GM23338 (cell line): ENCODE data around the gene FXYD6. TPM values are rescaled to one million over a fixed set of nuclear protein-coding genes. Genes with fewer than 3 reads are reported as not detected.

Experiments
- ATAC-seq: fragments of 200-7000 bp; cut with Tn5 transposase; 3 replicates; pipeline ENCODE4 v1.9.1; 2020
- DNase-seq: peaks from one replicate; pipeline ENCODE4 v3.0.0-alpha.2; 2015; ENCODE audit warnings: low spot score
- H2AFZ ChIP-seq: fragments of 200-600 bp; sonication (generic); 2 replicates; pipeline ENCODE4 v1.8.0; 2016; ENCODE audit warnings: antibody characterized with exemption, mild to moderate bottlenecking, moderate library complexity
- H3F3A ChIP-seq: fragments of 200-600 bp; sonication (generic); replicated peaks from 2 replicates; pipeline ENCODE4 v1.8.0; 2017; ENCODE audit warnings: antibody characterized with exemption, mixed run types, low read depth
- H3K27ac ChIP-seq: fragments of 200-600 bp; sonication (generic); 2 replicates; pipeline ENCODE4 v1.6.1; 2016; ENCODE audit warnings: low read depth
- H3K27me3 ChIP-seq: fragments of 200-600 bp; sonication (generic); 2 replicates; pipeline ENCODE4 v1.8.0; 2016; ENCODE audit warnings: mild to moderate bottlenecking, mixed run types, moderate library complexity; ENCODE audit not compliant: insufficient read depth
- H3K36me3 ChIP-seq: fragments of 200-600 bp; sonication (generic); 2 replicates; pipeline ENCODE4 v1.8.0; 2016; ENCODE audit warnings: mild to moderate bottlenecking; ENCODE audit not compliant: insufficient read depth
- H3K4me1 ChIP-seq: fragments of 200-600 bp; sonication (generic); 2 replicates; pipeline ENCODE4 v1.8.0; 2016; ENCODE audit warnings: mild to moderate bottlenecking, moderate library complexity; ENCODE audit not compliant: insufficient read depth
- H3K4me2 ChIP-seq: fragments of 200-600 bp; sonication (generic); 2 replicates; pipeline ENCODE4 v1.7.1; 2017; ENCODE audit warnings: mixed run types
- H3K4me3 ChIP-seq: fragments of 200-600 bp; sonication (generic); 2 replicates; pipeline ENCODE4 v1.6.1; 2016; ENCODE audit warnings: mixed run types
- H3K79me2 ChIP-seq: fragments of 200-600 bp; sonication (generic); replicated peaks from 2 replicates; pipeline ENCODE4 v1.8.0; 2017; ENCODE audit warnings: mild to moderate bottlenecking; ENCODE audit not compliant: insufficient read depth
- H3K9me2 ChIP-seq: fragments of 200-600 bp; sonication (generic); 2 replicates; pipeline ENCODE4 v1.8.0; 2017; ENCODE audit not compliant: insufficient read depth
- H4K20me1 ChIP-seq: fragments of 200-600 bp; sonication (generic); replicated peaks from 2 replicates; pipeline ENCODE4 v1.8.0; 2017; ENCODE audit warnings: mild to moderate bottlenecking; ENCODE audit not compliant: insufficient read depth
- H3K27ac Mint-ChIP-seq: 2 replicates; pipeline ENCODE4 v1.8.0; 2020; ENCODE audit warnings: inconsistent platforms, mild to moderate bottlenecking, moderate library complexity, mixed read lengths
- H3K27me3 Mint-ChIP-seq: 3 replicates; pipeline ENCODE4 v1.8.0; 2022; ENCODE audit warnings: low read depth, mild to moderate bottlenecking, moderate library complexity, mixed read lengths, inconsistent platforms; ENCODE audit not compliant: insufficient read depth, poor library complexity
- H3K36me3 Mint-ChIP-seq: 3 replicates; pipeline ENCODE4 v1.8.0; 2021; ENCODE audit warnings: low read depth, mild to moderate bottlenecking, inconsistent platforms, moderate library complexity, mixed read lengths
- H3K4me1 Mint-ChIP-seq: 3 replicates; pipeline ENCODE4 v1.8.0; 2020; ENCODE audit warnings: mild to moderate bottlenecking, inconsistent platforms, mixed read lengths
- H3K4me3 Mint-ChIP-seq: 3 replicates; pipeline ENCODE4 v1.8.0; 2021; ENCODE audit warnings: moderate library complexity, mild to moderate bottlenecking, inconsistent platforms, mixed read lengths
- H3K9me3 Mint-ChIP-seq: 3 replicates; pipeline ENCODE4 v1.8.0; 2020; ENCODE audit warnings: moderate library complexity, mild to moderate bottlenecking, inconsistent platforms, mixed read lengths
- CREB1 ChIP-seq: fragments of 250-450 bp; sonication (Bioruptor Pico); IDR thresholded peaks from 2 replicates; pipeline ENCODE4 v1.5.0; 2020; ENCODE audit warnings: low read depth, mild to moderate bottlenecking, moderate library complexity
- EZH2 ChIP-seq: fragments of 200-600 bp; sonication (generic); IDR thresholded peaks from one replicate; pipeline ENCODE4 v1.8.0; 2017; ENCODE audit warnings: antibody characterized with exemption, mild to moderate bottlenecking, low read depth; ENCODE audit not compliant: unreplicated experiment
- EZH2phosphoT487 ChIP-seq: fragments of 200-600 bp; sonication (generic); IDR thresholded peaks from one replicate; pipeline ENCODE4 v1.8.1; 2018; ENCODE audit warnings: antibody characterized with exemption; ENCODE audit not compliant: unreplicated experiment
- JUNB ChIP-seq: IDR thresholded peaks from one replicate; pipeline ENCODE4 v1.6.1; 2016; ENCODE audit warnings: antibody characterized with exemption; ENCODE audit not compliant: unreplicated experiment
- NANOG ChIP-seq: IDR thresholded peaks from 2 replicates; pipeline ENCODE4 v1.6.1; 2016; ENCODE audit warnings: antibody characterized with exemption, borderline replicate concordance
- POLR2AphosphoS5 ChIP-seq: IDR thresholded peaks from 2 replicates; pipeline ENCODE4 v1.6.1; 2016; ENCODE audit warnings: antibody characterized with exemption, low read depth
- STAT1 ChIP-seq: IDR thresholded peaks from one replicate; pipeline ENCODE4 v1.6.1; 2016; ENCODE audit warnings: antibody characterized with exemption; ENCODE audit not compliant: unreplicated experiment
- ZNF114 ChIP-seq: fragments of 250-450 bp; sonication (Bioruptor Pico); IDR thresholded peaks from 2 replicates; pipeline ENCODE4 v1.5.0; 2020; ENCODE audit warnings: mild to moderate bottlenecking, moderate library complexity
- ZNF331 ChIP-seq: fragments of 250-450 bp; sonication (Bioruptor Pico); IDR thresholded peaks from 2 replicates; pipeline ENCODE4 v1.5.0; 2020; ENCODE audit warnings: low read depth, mild to moderate bottlenecking, moderate library complexity
- ZNF462 ChIP-seq: fragments of 250-450 bp; sonication (Bioruptor Pico); IDR thresholded peaks from 2 replicates; pipeline ENCODE4 v1.5.0; 2020; ENCODE audit warnings: mild to moderate bottlenecking, moderate library complexity
- polyA plus RNA-seq: library from polyadenylated mRNA; unstranded; fragments of >200 nt; fragmentation: Nextera tagmentation; extraction: Ambion mirVana; gene quantifications from 2 replicates; pipeline ENCODE4 v1.2.1, GENCODE V29; 2016
- total RNA-seq: library from RNA; depleted of rRNA; stranded (reverse); fragments of >200 nt; shearing (Covaris generic); gene quantifications from 2 replicates; pipeline ENCODE4 v1.2.3, GENCODE V29; 2014
- TF ChIP-seq, protein P1 (sequence below), 2 experiments: fragments of 200-600 bp in 1 of 2; sonication (generic) in 1 of 2; conservative IDR thresholded peaks; 2 replicates each; pipeline versions ENCODE4 v1.5.1 to v1.6.1; 2016 to 2017; ENCODE audit warnings: antibody characterized with exemption in 2 of 2, low read depth in 2 of 2, mild to moderate bottlenecking in 2 of 2, moderate library complexity in 1 of 2
- TF ChIP-seq, protein P2 (sequence below): IDR thresholded peaks from 2 replicates; pipeline ENCODE4 v1.6.1; 2016; ENCODE audit warnings: antibody characterized with exemption
- TF ChIP-seq, protein P3 (sequence below): IDR thresholded peaks from one replicate; pipeline ENCODE4 v1.6.1; 2018; ENCODE audit warnings: antibody characterized with exemption; ENCODE audit not compliant: unreplicated experiment

Gene FXYD6
- total and polyA plus RNA-seq, 2 experiments from 2014 or later = 26.2 to 30.7 TPM

DNA sequence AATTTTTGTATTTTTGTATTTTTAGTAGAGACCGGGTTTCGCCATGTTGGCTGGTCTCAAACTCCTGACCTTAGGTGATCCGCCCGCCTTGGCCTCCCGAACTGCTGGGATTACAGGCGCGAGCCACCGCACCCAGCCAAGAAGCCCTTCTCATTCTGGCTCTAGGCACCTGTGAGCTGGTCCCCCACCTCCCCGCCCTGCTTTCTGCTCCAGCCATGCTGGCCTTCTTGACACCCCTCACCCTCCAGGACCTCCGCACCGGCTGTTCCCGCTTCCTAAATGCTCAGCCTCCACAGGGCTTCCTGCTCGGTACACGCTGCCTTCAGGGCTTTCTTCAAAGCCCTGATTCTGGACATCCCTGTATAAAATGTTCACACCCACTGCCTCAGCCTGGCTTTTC is 46.4 kb downstream of the FXYD6 start:
- peaks cover 20% of the 10 kb centered on the region for H3K27me3 Mint-ChIP-seq
- H3K9me2 ChIP-seq = no peaks in the 10 kb centered on the region
- H3K27me3 ChIP-seq = no peaks in the 10 kb centered on the region
- H2AFZ ChIP-seq = no peak overlapping the region
- no peaks in the 10 kb centered on the region for H3K79me2 ChIP-seq
- H3K4me3 ChIP-seq = no peak overlapping the region
- H3K4me1 ChIP-seq = no peaks in the 10 kb centered on the region
- TF ChIP-seq ZNF462 (CRISPR knock-in tag) (no peak), EZH2 (no peak), POLR2AphosphoS5 (no peak), STAT1 (no peak), NANOG (no peak), EZH2phosphoT487 (no peak), ZNF114 (no peak), CREB1 (CRISPR knock-in tag) (no peak), JUNB (no peak), ZNF331 (no peak)
- TF ChIP-seq, protein P1, sequence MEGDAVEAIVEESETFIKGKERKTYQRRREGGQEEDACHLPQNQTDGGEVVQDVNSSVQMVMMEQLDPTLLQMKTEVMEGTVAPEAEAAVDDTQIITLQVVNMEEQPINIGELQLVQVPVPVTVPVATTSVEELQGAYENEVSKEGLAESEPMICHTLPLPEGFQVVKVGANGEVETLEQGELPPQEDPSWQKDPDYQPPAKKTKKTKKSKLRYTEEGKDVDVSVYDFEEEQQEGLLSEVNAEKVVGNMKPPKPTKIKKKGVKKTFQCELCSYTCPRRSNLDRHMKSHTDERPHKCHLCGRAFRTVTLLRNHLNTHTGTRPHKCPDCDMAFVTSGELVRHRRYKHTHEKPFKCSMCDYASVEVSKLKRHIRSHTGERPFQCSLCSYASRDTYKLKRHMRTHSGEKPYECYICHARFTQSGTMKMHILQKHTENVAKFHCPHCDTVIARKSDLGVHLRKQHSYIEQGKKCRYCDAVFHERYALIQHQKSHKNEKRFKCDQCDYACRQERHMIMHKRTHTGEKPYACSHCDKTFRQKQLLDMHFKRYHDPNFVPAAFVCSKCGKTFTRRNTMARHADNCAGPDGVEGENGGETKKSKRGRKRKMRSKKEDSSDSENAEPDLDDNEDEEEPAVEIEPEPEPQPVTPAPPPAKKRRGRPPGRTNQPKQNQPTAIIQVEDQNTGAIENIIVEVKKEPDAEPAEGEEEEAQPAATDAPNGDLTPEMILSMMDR (conservative IDR thresholded peaks at IDR 0.05; ENCODE audit: low read depth in 2 of 2) = no peak
- TF ChIP-seq, protein P2, sequence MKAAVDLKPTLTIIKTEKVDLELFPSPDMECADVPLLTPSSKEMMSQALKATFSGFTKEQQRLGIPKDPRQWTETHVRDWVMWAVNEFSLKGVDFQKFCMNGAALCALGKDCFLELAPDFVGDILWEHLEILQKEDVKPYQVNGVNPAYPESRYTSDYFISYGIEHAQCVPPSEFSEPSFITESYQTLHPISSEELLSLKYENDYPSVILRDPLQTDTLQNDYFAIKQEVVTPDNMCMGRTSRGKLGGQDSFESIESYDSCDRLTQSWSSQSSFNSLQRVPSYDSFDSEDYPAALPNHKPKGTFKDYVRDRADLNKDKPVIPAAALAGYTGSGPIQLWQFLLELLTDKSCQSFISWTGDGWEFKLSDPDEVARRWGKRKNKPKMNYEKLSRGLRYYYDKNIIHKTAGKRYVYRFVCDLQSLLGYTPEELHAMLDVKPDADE = no peak
- TF ChIP-seq, protein P3, sequence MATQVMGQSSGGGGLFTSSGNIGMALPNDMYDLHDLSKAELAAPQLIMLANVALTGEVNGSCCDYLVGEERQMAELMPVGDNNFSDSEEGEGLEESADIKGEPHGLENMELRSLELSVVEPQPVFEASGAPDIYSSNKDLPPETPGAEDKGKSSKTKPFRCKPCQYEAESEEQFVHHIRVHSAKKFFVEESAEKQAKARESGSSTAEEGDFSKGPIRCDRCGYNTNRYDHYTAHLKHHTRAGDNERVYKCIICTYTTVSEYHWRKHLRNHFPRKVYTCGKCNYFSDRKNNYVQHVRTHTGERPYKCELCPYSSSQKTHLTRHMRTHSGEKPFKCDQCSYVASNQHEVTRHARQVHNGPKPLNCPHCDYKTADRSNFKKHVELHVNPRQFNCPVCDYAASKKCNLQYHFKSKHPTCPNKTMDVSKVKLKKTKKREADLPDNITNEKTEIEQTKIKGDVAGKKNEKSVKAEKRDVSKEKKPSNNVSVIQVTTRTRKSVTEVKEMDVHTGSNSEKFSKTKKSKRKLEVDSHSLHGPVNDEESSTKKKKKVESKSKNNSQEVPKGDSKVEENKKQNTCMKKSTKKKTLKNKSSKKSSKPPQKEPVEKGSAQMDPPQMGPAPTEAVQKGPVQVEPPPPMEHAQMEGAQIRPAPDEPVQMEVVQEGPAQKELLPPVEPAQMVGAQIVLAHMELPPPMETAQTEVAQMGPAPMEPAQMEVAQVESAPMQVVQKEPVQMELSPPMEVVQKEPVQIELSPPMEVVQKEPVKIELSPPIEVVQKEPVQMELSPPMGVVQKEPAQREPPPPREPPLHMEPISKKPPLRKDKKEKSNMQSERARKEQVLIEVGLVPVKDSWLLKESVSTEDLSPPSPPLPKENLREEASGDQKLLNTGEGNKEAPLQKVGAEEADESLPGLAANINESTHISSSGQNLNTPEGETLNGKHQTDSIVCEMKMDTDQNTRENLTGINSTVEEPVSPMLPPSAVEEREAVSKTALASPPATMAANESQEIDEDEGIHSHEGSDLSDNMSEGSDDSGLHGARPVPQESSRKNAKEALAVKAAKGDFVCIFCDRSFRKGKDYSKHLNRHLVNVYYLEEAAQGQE = no peak
- ATAC-seq = no peak
- H3K27ac ChIP-seq = no peak overlapping the region
- DNase-seq = no peak
- H3K4me2 ChIP-seq = no peak overlapping the region
- H3F3A ChIP-seq = no peaks in the 10 kb centered on the region
- no peak overlapping the region for H3K27ac Mint-ChIP-seq
- H3K36me3 Mint-ChIP-seq = no peaks in the 10 kb centered on the region
- no peaks in the 10 kb centered on the region for H3K36me3 ChIP-seq
- H3K9me3 Mint-ChIP-seq = no peaks in the 10 kb centered on the region
- H3K4me1 Mint-ChIP-seq = peaks cover 18% of the 10 kb centered on the region
- no peak overlapping the region for H3K4me3 Mint-ChIP-seq
- H4K20me1 ChIP-seq = no peaks in the 10 kb centered on the region
